Measurements from ENCODE around the gene IFNL1. TPM values are rescaled to one million over a fixed set of nuclear protein-coding genes. Genes with fewer than 3 reads are reported as not detected.
"Not testable (repeated sequence)": the region's sequence is repeated elsewhere in the genome, so short reads cannot be mapped to it uniquely, and the experiment has no call there.

Gene IFNL1
- polyA plus RNA-seq, 1 donor from 2014 or later = not detected

DNA sequence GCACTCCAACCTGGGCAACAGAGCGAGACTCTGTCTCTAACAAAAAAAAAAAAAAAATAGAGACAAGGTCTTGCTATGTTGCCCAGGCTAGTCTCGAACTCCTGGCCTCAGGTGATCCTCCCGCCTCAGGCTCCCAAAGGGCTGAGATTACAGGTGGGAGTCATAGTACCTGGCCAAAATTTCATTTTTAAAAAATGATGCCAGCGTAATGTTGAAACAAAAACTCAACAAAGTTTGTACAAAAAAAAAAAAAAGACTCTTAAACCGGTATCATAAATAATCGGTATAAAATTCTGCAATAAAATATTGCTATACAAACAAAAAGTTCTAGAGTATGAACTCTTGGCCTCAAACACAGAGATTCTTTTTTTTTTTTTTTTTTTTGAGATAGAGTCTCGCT is 36.1 kb downstream of the IFNL1 start:
- H2AFZ ChIP-seq (ENCODE audit: low read depth, low read length) = no peak overlapping the region
- no peaks in the 10 kb centered on the region for H3K9me3 ChIP-seq (ENCODE audit: low read length)
- H3K36me3 ChIP-seq (ENCODE audit: insufficient read depth, low read length) = no peaks in the 10 kb centered on the region
- no peak overlapping the region for H3K4me2 ChIP-seq (ENCODE audit: low read length)
- no peaks in the 10 kb centered on the region for H3K79me2 ChIP-seq (replicated peaks; ENCODE audit: insufficient read depth, low read length)
- H3K4me3 ChIP-seq (ENCODE audit: low read length) = no peak overlapping the region
- H3K9ac ChIP-seq (ENCODE audit: low read length) = no peak overlapping the region
- H3K27me3 ChIP-seq (ENCODE audit: insufficient read depth, low read depth, low read length) = no peaks in the 10 kb centered on the region
- H3K9me2 ChIP-seq (ENCODE audit: insufficient read depth, low read length) = no peaks in the 10 kb centered on the region
- H4K20me1 ChIP-seq (ENCODE audit: insufficient read depth) = no peaks in the 10 kb centered on the region
- no peak for TF ChIP-seq EP300 (conservative IDR thresholded peaks at IDR 0.05; ENCODE audit: poor library complexity, severe bottlenecking)
- TF ChIP-seq MXI1 (conservative IDR thresholded peaks at IDR 0.05; ENCODE audit: poor library complexity, severe bottlenecking) = no peak
- no peak for TF ChIP-seq EZH2 (IDR thresholded peaks at IDR 0.05; ENCODE audit: borderline replicate concordance, insufficient read depth, low read length, poor library complexity, severe bottlenecking)
- TF ChIP-seq, protein P1, sequence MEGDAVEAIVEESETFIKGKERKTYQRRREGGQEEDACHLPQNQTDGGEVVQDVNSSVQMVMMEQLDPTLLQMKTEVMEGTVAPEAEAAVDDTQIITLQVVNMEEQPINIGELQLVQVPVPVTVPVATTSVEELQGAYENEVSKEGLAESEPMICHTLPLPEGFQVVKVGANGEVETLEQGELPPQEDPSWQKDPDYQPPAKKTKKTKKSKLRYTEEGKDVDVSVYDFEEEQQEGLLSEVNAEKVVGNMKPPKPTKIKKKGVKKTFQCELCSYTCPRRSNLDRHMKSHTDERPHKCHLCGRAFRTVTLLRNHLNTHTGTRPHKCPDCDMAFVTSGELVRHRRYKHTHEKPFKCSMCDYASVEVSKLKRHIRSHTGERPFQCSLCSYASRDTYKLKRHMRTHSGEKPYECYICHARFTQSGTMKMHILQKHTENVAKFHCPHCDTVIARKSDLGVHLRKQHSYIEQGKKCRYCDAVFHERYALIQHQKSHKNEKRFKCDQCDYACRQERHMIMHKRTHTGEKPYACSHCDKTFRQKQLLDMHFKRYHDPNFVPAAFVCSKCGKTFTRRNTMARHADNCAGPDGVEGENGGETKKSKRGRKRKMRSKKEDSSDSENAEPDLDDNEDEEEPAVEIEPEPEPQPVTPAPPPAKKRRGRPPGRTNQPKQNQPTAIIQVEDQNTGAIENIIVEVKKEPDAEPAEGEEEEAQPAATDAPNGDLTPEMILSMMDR (IDR thresholded peaks at IDR 0.05; ENCODE audit: poor library complexity, severe bottlenecking) = no peak
- TF ChIP-seq POLR2AphosphoS5 (IDR thresholded peaks at IDR 0.05) = no peak
- no peak for TF ChIP-seq RAD21 (conservative IDR thresholded peaks at IDR 0.05)
- no peak for TF ChIP-seq TAF1 (IDR thresholded peaks at IDR 0.05; ENCODE audit: low read depth)
- no peak for TF ChIP-seq SMC3 (conservative IDR thresholded peaks at IDR 0.05; ENCODE audit: poor library complexity)
- TF ChIP-seq, protein P2, sequence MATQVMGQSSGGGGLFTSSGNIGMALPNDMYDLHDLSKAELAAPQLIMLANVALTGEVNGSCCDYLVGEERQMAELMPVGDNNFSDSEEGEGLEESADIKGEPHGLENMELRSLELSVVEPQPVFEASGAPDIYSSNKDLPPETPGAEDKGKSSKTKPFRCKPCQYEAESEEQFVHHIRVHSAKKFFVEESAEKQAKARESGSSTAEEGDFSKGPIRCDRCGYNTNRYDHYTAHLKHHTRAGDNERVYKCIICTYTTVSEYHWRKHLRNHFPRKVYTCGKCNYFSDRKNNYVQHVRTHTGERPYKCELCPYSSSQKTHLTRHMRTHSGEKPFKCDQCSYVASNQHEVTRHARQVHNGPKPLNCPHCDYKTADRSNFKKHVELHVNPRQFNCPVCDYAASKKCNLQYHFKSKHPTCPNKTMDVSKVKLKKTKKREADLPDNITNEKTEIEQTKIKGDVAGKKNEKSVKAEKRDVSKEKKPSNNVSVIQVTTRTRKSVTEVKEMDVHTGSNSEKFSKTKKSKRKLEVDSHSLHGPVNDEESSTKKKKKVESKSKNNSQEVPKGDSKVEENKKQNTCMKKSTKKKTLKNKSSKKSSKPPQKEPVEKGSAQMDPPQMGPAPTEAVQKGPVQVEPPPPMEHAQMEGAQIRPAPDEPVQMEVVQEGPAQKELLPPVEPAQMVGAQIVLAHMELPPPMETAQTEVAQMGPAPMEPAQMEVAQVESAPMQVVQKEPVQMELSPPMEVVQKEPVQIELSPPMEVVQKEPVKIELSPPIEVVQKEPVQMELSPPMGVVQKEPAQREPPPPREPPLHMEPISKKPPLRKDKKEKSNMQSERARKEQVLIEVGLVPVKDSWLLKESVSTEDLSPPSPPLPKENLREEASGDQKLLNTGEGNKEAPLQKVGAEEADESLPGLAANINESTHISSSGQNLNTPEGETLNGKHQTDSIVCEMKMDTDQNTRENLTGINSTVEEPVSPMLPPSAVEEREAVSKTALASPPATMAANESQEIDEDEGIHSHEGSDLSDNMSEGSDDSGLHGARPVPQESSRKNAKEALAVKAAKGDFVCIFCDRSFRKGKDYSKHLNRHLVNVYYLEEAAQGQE (IDR thresholded peaks at IDR 0.05; ENCODE audit: borderline replicate concordance) = no peak
- no peaks in the 10 kb centered on the region for H3F3A ChIP-seq (ENCODE audit: insufficient read depth, low read length, poor library complexity, severe bottlenecking)
- H3K27ac ChIP-seq (ENCODE audit: low read length) = no peak overlapping the region

DNA sequence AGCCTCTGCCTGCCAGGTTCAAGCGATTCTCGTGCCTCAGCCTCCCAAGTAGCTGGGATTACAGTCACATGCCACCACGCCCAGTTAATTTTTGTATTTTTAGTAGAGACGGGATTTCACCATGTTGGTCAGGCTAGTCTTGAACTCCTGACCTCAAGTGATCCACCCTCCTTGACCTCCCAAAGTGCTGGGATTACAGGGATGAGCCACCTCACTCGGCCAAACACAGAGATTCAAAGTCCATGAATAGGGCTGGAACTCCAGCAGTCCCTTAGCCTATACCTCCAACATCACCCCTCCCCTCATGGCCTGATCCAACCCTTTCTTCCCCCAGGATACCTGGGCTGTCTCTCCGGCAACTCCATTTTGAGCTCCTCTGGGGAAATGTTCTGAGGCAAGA is 36.5 kb downstream of the IFNL1 start:
- H3K79me2 ChIP-seq (replicated peaks; ENCODE audit: insufficient read depth, low read length); H3K36me3 ChIP-seq (ENCODE audit: insufficient read depth, low read length); H3K27me3 ChIP-seq (ENCODE audit: insufficient read depth, low read depth, low read length); H3F3A ChIP-seq (ENCODE audit: insufficient read depth, low read length, poor library complexity, severe bottlenecking); H3K4me3 ChIP-seq (ENCODE audit: low read length); H3K9ac ChIP-seq (ENCODE audit: low read length); H3K27ac ChIP-seq (ENCODE audit: low read length); H3K4me2 ChIP-seq (ENCODE audit: low read length); H3K9me3 ChIP-seq (ENCODE audit: low read length); H3K9me2 ChIP-seq (ENCODE audit: insufficient read depth, low read length); H4K20me1 ChIP-seq (ENCODE audit: insufficient read depth); H2AFZ ChIP-seq (ENCODE audit: low read depth, low read length): not testable (repeated sequence)

DNA sequence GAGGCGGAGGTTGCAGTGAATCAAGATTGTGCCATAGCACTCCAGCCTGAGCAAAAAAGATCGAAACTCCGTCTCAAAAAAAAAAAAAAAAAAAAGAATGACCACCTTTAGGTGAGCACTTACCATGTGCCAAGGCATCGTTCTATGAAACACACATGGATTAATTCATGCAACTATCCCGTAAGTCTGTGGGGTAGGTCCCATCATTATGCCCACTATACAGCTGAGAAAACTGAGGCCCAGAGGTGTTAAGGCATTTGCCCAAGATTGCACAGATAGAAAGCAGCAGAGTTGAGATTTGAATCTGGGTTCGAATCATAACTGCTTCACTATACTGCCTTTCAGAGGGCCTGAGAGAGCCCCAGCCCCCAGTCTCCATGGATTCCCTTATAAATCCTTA is 37.3 kb downstream of the IFNL1 start:
- no peaks in the 10 kb centered on the region for H3K9me2 ChIP-seq (ENCODE audit: insufficient read depth, low read length)
- no peak overlapping the region for H3K27ac ChIP-seq (ENCODE audit: low read length)
- H3K4me2 ChIP-seq (ENCODE audit: low read length) = no peak overlapping the region
- no peak overlapping the region for H2AFZ ChIP-seq (ENCODE audit: low read depth, low read length)
- H4K20me1 ChIP-seq (ENCODE audit: insufficient read depth) = no peaks in the 10 kb centered on the region
- no peak overlapping the region for H3K4me3 ChIP-seq (ENCODE audit: low read length)
- H3K9me3 ChIP-seq (ENCODE audit: low read length) = no peaks in the 10 kb centered on the region
- H3K79me2 ChIP-seq (replicated peaks; ENCODE audit: insufficient read depth, low read length) = no peaks in the 10 kb centered on the region
- H3K9ac ChIP-seq (ENCODE audit: low read length) = no peak overlapping the region
- no peaks in the 10 kb centered on the region for H3F3A ChIP-seq (ENCODE audit: insufficient read depth, low read length, poor library complexity, severe bottlenecking)
- TF ChIP-seq MXI1 (conservative IDR thresholded peaks at IDR 0.05; ENCODE audit: poor library complexity, severe bottlenecking) = no peak
- no peak for TF ChIP-seq EZH2 (IDR thresholded peaks at IDR 0.05; ENCODE audit: borderline replicate concordance, insufficient read depth, low read length, poor library complexity, severe bottlenecking)
- TF ChIP-seq, protein P2 (IDR thresholded peaks at IDR 0.05; ENCODE audit: borderline replicate concordance) = no peak
- no peak for TF ChIP-seq POLR2AphosphoS5 (IDR thresholded peaks at IDR 0.05)
- TF ChIP-seq EP300 (conservative IDR thresholded peaks at IDR 0.05; ENCODE audit: poor library complexity, severe bottlenecking) = no peak
- TF ChIP-seq SMC3 (conservative IDR thresholded peaks at IDR 0.05; ENCODE audit: poor library complexity) = no peak
- TF ChIP-seq TAF1 (IDR thresholded peaks at IDR 0.05; ENCODE audit: low read depth) = no peak
- TF ChIP-seq, protein P1 (IDR thresholded peaks at IDR 0.05; ENCODE audit: poor library complexity, severe bottlenecking) = no peak
- TF ChIP-seq RAD21 (conservative IDR thresholded peaks at IDR 0.05) = no peak
- no peaks in the 10 kb centered on the region for H3K27me3 ChIP-seq (ENCODE audit: insufficient read depth, low read depth, low read length)
- no peaks in the 10 kb centered on the region for H3K36me3 ChIP-seq (ENCODE audit: insufficient read depth, low read length)
